KMS-11 (cell line): Measurements from ENCODE around the gene NMU.

Experiments used
- H2AFZ ChIP-seq: fragments of 200-600 bp; sonication (generic); 2 replicates; pipeline ENCODE4 v1.6.1; 2016; ENCODE audit warnings: antibody characterized with exemption, mixed run types, low read depth
- H3K27ac ChIP-seq: fragments of 200-600 bp; sonication (generic); 2 replicates; pipeline ENCODE4 v1.6.1; 2016; ENCODE audit warnings: mild to moderate bottlenecking, mixed run types
- H3K27me3 ChIP-seq: fragments of 200-600 bp; sonication (generic); 2 replicates; pipeline ENCODE4 v1.6.1; 2017; ENCODE audit warnings: mild to moderate bottlenecking, low read depth, mixed run types, moderate library complexity; ENCODE audit not compliant: insufficient read depth
- H3K36me3 ChIP-seq: fragments of 200-600 bp; sonication (generic); 2 replicates; pipeline ENCODE4 v1.6.1; 2017; ENCODE audit warnings: mild to moderate bottlenecking, mixed run types; ENCODE audit not compliant: insufficient read depth
- H3K4me1 ChIP-seq: fragments of 200-600 bp; sonication (generic); 2 replicates; pipeline ENCODE4 v1.6.1; 2016; ENCODE audit warnings: mild to moderate bottlenecking, low read depth, mixed run types; ENCODE audit not compliant: poor library complexity, severe bottlenecking
- H3K4me2 ChIP-seq: fragments of 200-600 bp; sonication (generic); 2 replicates; pipeline ENCODE4 v1.7.0; 2016; ENCODE audit warnings: mild to moderate bottlenecking, mixed run types
- H3K4me3 ChIP-seq: fragments of 200-600 bp; sonication (generic); IDR thresholded peaks from 2 replicates; pipeline ENCODE4 v1.6.1; 2017; ENCODE audit warnings: low read depth, low read length, mixed read lengths; ENCODE audit not compliant: insufficient read depth
- H3K79me2 ChIP-seq: fragments of 200-600 bp; sonication (generic); 2 replicates; pipeline ENCODE4 v1.6.1; 2016; ENCODE audit warnings: low read depth, mixed run types; ENCODE audit not compliant: insufficient read depth
- H3K9ac ChIP-seq: fragments of 200-600 bp; sonication (generic); 2 replicates; pipeline ENCODE4 v1.6.1; 2016; ENCODE audit warnings: mild to moderate bottlenecking, mixed run types
- H4K20me1 ChIP-seq: fragments of 200-600 bp; sonication (generic); 2 replicates; pipeline ENCODE4 v1.6.1; 2016; ENCODE audit warnings: mild to moderate bottlenecking, mixed run types; ENCODE audit not compliant: insufficient read depth
- TF ChIP-seq, protein P1 (sequence below): fragments of 200-600 bp; sonication (generic); conservative IDR thresholded peaks from 2 replicates; pipeline ENCODE4 v1.6.1; 2017; ENCODE audit warnings: low read depth, mild to moderate bottlenecking, antibody characterized with exemption, low read length, moderate library complexity, mixed read lengths

Gene NMU

DNA sequence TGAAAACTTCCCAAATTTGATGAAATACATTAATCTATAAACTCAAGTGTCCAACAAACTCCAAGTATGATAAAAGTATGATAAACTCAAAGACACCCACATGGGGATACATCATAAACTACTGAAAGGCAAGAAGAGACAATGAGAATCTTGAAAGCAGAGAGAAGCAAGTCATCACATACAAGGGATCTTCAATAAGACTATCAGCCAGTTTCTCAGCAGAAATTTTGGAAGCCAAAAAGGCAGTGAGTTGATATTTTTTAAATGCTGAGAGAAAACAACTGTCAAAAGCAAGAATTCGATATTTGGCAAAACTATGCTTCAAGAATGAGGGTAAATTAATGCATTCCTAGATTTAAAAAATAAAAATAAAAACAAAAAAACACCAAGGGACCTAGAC is 60.6 kb downstream of the NMU start:
- H4K20me1 ChIP-seq, result no peaks in the 10 kb centered on the region
- H2AFZ ChIP-seq, result no peak overlapping the region
- no peaks in the 10 kb centered on the region for H3K27me3 ChIP-seq
- no peaks in the 10 kb centered on the region for H3K36me3 ChIP-seq
- no peaks in the 10 kb centered on the region for H3K4me1 ChIP-seq
- no peak overlapping the region for H3K4me3 ChIP-seq
- TF ChIP-seq, protein P1, sequence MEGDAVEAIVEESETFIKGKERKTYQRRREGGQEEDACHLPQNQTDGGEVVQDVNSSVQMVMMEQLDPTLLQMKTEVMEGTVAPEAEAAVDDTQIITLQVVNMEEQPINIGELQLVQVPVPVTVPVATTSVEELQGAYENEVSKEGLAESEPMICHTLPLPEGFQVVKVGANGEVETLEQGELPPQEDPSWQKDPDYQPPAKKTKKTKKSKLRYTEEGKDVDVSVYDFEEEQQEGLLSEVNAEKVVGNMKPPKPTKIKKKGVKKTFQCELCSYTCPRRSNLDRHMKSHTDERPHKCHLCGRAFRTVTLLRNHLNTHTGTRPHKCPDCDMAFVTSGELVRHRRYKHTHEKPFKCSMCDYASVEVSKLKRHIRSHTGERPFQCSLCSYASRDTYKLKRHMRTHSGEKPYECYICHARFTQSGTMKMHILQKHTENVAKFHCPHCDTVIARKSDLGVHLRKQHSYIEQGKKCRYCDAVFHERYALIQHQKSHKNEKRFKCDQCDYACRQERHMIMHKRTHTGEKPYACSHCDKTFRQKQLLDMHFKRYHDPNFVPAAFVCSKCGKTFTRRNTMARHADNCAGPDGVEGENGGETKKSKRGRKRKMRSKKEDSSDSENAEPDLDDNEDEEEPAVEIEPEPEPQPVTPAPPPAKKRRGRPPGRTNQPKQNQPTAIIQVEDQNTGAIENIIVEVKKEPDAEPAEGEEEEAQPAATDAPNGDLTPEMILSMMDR, result no peak
- no peaks in the 10 kb centered on the region for H3K79me2 ChIP-seq
- H3K27ac ChIP-seq, result no peak overlapping the region
- H3K9ac ChIP-seq, result no peak overlapping the region
- H3K4me2 ChIP-seq, result no peak overlapping the region

DNA sequence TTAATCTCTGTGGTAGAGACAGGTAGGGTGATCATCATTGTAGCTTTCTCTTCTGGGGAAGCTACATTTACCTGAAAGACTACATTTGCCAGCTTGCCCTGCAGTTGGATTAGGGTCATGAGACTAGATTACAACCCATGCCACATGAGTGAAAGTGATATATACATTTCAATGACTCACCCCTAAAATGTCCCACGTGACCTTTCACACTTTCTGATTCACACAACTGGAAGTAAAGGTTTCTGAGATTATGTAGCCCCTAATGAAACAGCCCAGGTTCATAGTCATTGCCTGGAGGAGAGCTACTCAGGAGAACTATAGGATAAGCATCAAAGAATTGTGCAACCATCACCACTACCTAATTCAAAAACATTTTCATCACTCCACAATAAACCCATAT is 61.8 kb downstream of the NMU start:
- H3K79me2 ChIP-seq, result no peaks in the 10 kb centered on the region
- H3K27me3 ChIP-seq, result no peaks in the 10 kb centered on the region
- H3K4me1 ChIP-seq, result no peaks in the 10 kb centered on the region
- no peak overlapping the region for H3K4me3 ChIP-seq
- H3K9ac ChIP-seq, result no peak overlapping the region
- H4K20me1 ChIP-seq, result no peaks in the 10 kb centered on the region
- no peak overlapping the region for H3K4me2 ChIP-seq
- H3K36me3 ChIP-seq, result no peaks in the 10 kb centered on the region
- H2AFZ ChIP-seq, result no peak overlapping the region
- TF ChIP-seq, protein P1, result no peak
- H3K27ac ChIP-seq, result no peak overlapping the region

DNA sequence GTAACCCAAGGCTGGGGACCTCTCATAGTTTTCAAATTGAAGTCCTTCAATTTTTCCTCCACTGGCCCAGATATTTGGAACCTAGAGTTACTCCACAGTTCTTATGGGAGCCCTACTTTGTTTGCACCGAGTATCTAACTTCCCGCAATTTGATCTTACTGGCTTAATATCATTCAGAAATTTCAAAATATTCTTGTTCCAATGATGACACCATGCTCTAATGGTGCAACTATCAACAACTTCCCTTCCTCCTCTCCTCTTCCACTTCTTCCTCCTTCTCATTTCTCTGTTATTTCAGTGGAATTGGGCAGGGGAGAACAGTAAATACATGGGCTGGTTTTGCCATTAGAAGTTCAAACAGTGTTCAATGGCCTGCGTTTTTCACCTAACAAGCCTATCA is 64.3 kb downstream of the NMU start:
- H3K27ac ChIP-seq, result no peak overlapping the region
- TF ChIP-seq, protein P1, result no peak
- H3K36me3 ChIP-seq, result no peaks in the 10 kb centered on the region

DNA sequence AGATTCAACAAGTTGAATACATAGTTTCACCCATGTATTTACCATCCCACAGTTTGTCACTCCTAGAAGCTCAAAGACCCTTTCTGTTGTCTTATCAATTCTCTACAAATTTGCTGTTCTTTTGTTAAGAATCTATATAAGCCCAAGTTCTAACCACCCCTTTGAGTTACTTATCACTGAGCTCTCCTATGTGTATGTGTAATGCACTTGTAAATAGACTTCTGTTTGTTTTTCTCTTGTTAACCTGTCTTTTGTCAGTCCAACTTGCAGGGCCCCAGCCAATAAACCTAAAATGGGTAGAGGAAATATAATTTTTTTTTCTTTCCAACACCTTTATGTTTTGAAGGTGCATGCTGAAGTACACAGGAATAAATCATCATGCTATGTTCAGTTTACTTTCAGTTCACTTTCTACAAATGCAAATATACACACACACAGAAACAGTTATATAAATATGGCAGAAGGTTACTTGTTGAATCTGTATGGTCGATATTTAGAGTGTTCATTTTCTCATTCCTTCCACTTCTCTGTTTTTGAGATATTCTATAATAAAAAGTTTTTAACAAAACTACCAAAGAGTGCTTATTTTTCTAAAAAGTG is 67.1 kb downstream of the NMU start:
- TF ChIP-seq, protein P1, result no peak
- H2AFZ ChIP-seq, result no peak overlapping the region
- H3K36me3 ChIP-seq, result no peaks in the 10 kb centered on the region
- H3K4me2 ChIP-seq, result no peak overlapping the region
- H3K27ac ChIP-seq, result no peak overlapping the region
- no peak overlapping the region for H3K4me3 ChIP-seq
- H3K79me2 ChIP-seq, result no peaks in the 10 kb centered on the region
- H3K9ac ChIP-seq, result no peak overlapping the region
- H3K27me3 ChIP-seq, result no peaks in the 10 kb centered on the region
- H4K20me1 ChIP-seq, result no peaks in the 10 kb centered on the region
- no peaks in the 10 kb centered on the region for H3K4me1 ChIP-seq

More for the DNA sequence above, 64.3 kb downstream of the NMU start:
- no peaks in the 10 kb centered on the region for H3K4me1 ChIP-seq
- H3K79me2 ChIP-seq, result no peaks in the 10 kb centered on the region
- no peaks in the 10 kb centered on the region for H4K20me1 ChIP-seq
- no peak overlapping the region for H3K4me3 ChIP-seq
- no peak overlapping the region for H3K9ac ChIP-seq
- H3K4me2 ChIP-seq, result no peak overlapping the region
- H3K27me3 ChIP-seq, result no peaks in the 10 kb centered on the region
- H2AFZ ChIP-seq, result no peak overlapping the region
